ENCODE measurements around the gene TMEM190. TPM values are rescaled to one million over a fixed set of nuclear protein-coding genes. Genes with fewer than 3 reads are reported as not detected.

TMEM190 gene
- total and polyA plus RNA-seq, 2 of the 8 experiments (the other 6 are each of a cell fraction or from before 2014, with no cell fraction given), result 1.6 TPM; not detected in 1

- H2AK5ac ChIP-seq (ENCODE audit: low read depth, low read length), result no peak overlapping the region
- no peak overlapping the region for H3K14ac ChIP-seq (ENCODE audit: insufficient read length)
- peaks cover 0 to 23% (median 17%) of the 10 kb centered on the region in 4 experiments; a peak in 6 of 7 replicates for H3K4me1 ChIP-seq (replicated peaks in 1 of 4; ENCODE audit: control insufficient read depth in 3 of 4, insufficient read depth in 4 of 4, low read length in 3 of 4)
- no peak overlapping the region for H3K23ac ChIP-seq (ENCODE audit: insufficient read length)
- no peak overlapping the region for H2BK12ac ChIP-seq (ENCODE audit: low read depth, low read length)
- FAIRE-seq (no peak), DNase-seq (ENCODE audit: low read depth in 1 of 2, low spot score in 2 of 2) (no peak)
- no peak overlapping the region for H2BK5ac ChIP-seq (ENCODE audit: low read depth, low read length)
- no peak overlapping the region for H3K4ac ChIP-seq (replicated peaks; ENCODE audit: insufficient read length, low read depth, low read length)
- H3K27ac ChIP-seq (ENCODE audit: low read depth, low read length), result no peak overlapping the region
- ChIA-PET CTCF (ENCODE audit: partially characterized antibody) (interaction anchor here (0.8 to 1.6 kb wide), 6 partner anchors 11 to 101 kb away, joined by 3 to 9 read pairs (median 4); no protein-coding TSS in a partner anchor), POLR2A (ENCODE audit: partially characterized antibody) (interaction anchor here (1.0 to 1.6 kb wide), 6 partner anchors 10 to 41 kb away, joined by 3 to 9 read pairs (median 4); partner anchors contain the start of genes TMEM190, TMEM238 and UBE2S)
- no peaks in the 10 kb centered on the region for H3K36me3 ChIP-seq (ENCODE audit: control insufficient read depth in 2 of 4, insufficient read depth in 4 of 4, low read length in 3 of 4)
- H4K20me1 ChIP-seq (replicated peaks in 1 of 2; ENCODE audit: control insufficient read depth in 1 of 2, insufficient read depth in 2 of 2, low read length in 2 of 2), result no peaks in the 10 kb centered on the region
- no peaks in the 10 kb centered on the region for H3K9me3 ChIP-seq (ENCODE audit: insufficient read depth in 2 of 2, low read depth in 1 of 2, low read length in 1 of 2)
- no peak overlapping the region for H2BK120ac ChIP-seq (replicated peaks; ENCODE audit: low read depth, low read length)
- 91% methylated on average over 3 of the region's 3 CpGs; no CpG with 5 or more reads in 1 of the 2 experiments for WGBS, 2 experiments (ENCODE audit: extremely low coverage in 1 of 2, insufficient coverage in 1 of 2, insufficient read length in 1 of 2, insufficient replicate concordance in 2 of 2, low coverage in 1 of 2, low lambda C conversion rate in 2 of 2, missing lambda C conversion rate in 1 of 2)
- H3K4me2 ChIP-seq (ENCODE audit: insufficient read depth in 1 of 2, low read depth in 2 of 2, low read length in 2 of 2), result no peak overlapping the region
- H3K79me2 ChIP-seq (ENCODE audit: control insufficient read depth in 1 of 2, insufficient read depth in 2 of 2, low read length in 2 of 2), result no peaks in the 10 kb centered on the region
- H3K79me1 ChIP-seq (ENCODE audit: low read depth, low read length), result no peaks in the 10 kb centered on the region
- H4K91ac ChIP-seq (replicated peaks; ENCODE audit: insufficient read length, low read length), result no peak overlapping the region
- H3K9ac ChIP-seq (replicated peaks in 1 of 4; ENCODE audit: extremely low read depth in 1 of 4, low read depth in 3 of 4, low read length in 3 of 4), result no peak overlapping the region
- H4K8ac ChIP-seq (ENCODE audit: extremely low read depth, insufficient read depth, low read length), result no peak overlapping the region
- no peak overlapping the region for H2AFZ ChIP-seq (ENCODE audit: low read length)
- no peak overlapping the region for H2BK20ac ChIP-seq (ENCODE audit: low read length)
- no peak overlapping the region for H3K56ac ChIP-seq (replicated peaks; ENCODE audit: insufficient read length, low read depth, low read length)
- peaks cover 9% of the 10 kb centered on the region; the same call in 1 of the 2 replicates for H3K23me2 ChIP-seq (ENCODE audit: low read depth, low read length)
- H3K18ac ChIP-seq (ENCODE audit: extremely low read depth, low read length), result no peak overlapping the region
- no peak overlapping the region for H2BK15ac ChIP-seq (ENCODE audit: low read length)
- TF ChIP-seq MAFK (IDR thresholded peaks at IDR 0.05; ENCODE audit: low read depth, low read length) (no peak), RXRA (IDR thresholded peaks at IDR 0.05; ENCODE audit: insufficient read depth, low read depth, low read length) (no peak), USF2 (IDR thresholded peaks at IDR 0.05; ENCODE audit: low read length) (no peak), GTF2F1 (IDR thresholded peaks at IDR 0.05; ENCODE audit: borderline replicate concordance, low read depth, low read length) (no peak), CREB1 (IDR thresholded peaks at IDR 0.05) (no peak), FOSL1 (IDR thresholded peaks at IDR 0.05; ENCODE audit: insufficient read depth, low read depth, low read length) (no peak), TBP (IDR thresholded peaks at IDR 0.05; ENCODE audit: low read depth, low read length) (no peak), SIRT6 (IDR thresholded peaks at IDR 0.05; ENCODE audit: low read length) (no peak), PHF8 (conservative IDR thresholded peaks at IDR 0.05; ENCODE audit: low read depth, low read length) (no peak), HDAC6 (IDR thresholded peaks at IDR 0.05; ENCODE audit: low read depth, low read length) (no peak), SP4 (IDR thresholded peaks at IDR 0.05; ENCODE audit: low read length) (no peak)
- no peak overlapping the region for H3K4me3 ChIP-seq (ENCODE audit: extremely low read depth in 1 of 4, insufficient read depth in 2 of 4, low read depth in 3 of 4, low read length in 4 of 4)
- H3K27me3 ChIP-seq (replicated peaks in 1 of 4; ENCODE audit: control insufficient read depth in 3 of 4, extremely low read depth in 1 of 4, insufficient read depth in 3 of 4, low read length in 3 of 4), result peaks cover 8 to 37% (median 32%) of the 10 kb centered on the region in 4 experiments
- H4K5ac ChIP-seq (ENCODE audit: insufficient read length, low read depth, low read length), result no peak overlapping the region
These were observed 9.8 kb upstream of the TMEM190 start for GRCh38 chr19:55366790-55367189.
